Prostate gland (tissue), 2 donors: ENCODE data around the gene SNX21.

Experiments used
- POLR2A ChIP-seq: fragments of 450-650 bp; IDR thresholded peaks from one replicate; pipeline ENCODE4 v1.6.1; 2016; ENCODE audit warnings: antibody characterized with exemption, mild to moderate bottlenecking
- POLR2AphosphoS5 ChIP-seq: sonication (generic); formaldehyde crosslinking; IDR thresholded peaks from one replicate; pipeline ENCODE4 v1.6.1; 2017; ENCODE audit warnings: antibody characterized with exemption
- TF ChIP-seq, protein P1 (sequence below), 4 experiments: fragments of 200-600 bp in 2 of 4; fragments of 450-650 bp in 2 of 4; sonication (generic) in 2 of 4; IDR thresholded peaks; 1 replicate in 3 of 4; 2 replicates in 1 of 4; pipeline ENCODE4 v1.5.1; 2016 to 2019; ENCODE audit warnings: antibody characterized with exemption in 4 of 4, mild to moderate bottlenecking in 2 of 4, moderate library complexity in 2 of 4

DNA sequence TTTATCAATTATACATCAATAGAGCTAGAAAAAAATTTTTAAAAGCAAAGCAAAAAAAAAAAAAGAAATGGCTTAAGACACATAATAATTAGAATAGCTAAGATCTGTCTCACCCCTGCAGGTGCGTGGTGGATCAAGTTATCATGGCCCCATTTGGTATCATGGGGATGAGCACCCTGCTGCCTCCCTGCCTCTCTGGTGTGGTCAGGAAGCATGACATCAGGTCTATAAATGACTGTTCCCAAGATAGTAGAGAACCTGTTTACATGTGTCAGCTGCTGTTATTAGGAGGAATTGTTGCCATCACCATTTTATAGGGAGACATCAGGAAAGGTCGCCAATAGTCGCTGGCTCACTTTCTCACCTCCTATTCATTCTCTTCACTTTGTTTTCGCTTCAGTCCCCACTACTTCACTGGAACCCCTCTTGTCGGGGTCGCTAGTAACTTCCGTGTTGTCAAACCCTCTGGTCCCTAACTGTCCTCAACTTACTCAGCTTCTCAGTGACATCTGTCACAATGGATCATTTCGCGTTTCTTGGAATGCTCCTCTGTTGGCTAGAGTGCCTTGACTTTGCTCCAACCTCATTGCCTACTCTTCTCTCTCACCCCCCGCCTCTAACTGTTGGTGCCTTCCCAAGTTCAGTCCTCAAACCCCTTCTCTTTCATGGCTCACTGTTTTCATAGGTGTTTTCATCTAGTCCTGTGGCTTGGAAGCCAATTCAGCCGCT lies 37.1 kb upstream of the SNX21 start:
- TF ChIP-seq, protein P1, sequence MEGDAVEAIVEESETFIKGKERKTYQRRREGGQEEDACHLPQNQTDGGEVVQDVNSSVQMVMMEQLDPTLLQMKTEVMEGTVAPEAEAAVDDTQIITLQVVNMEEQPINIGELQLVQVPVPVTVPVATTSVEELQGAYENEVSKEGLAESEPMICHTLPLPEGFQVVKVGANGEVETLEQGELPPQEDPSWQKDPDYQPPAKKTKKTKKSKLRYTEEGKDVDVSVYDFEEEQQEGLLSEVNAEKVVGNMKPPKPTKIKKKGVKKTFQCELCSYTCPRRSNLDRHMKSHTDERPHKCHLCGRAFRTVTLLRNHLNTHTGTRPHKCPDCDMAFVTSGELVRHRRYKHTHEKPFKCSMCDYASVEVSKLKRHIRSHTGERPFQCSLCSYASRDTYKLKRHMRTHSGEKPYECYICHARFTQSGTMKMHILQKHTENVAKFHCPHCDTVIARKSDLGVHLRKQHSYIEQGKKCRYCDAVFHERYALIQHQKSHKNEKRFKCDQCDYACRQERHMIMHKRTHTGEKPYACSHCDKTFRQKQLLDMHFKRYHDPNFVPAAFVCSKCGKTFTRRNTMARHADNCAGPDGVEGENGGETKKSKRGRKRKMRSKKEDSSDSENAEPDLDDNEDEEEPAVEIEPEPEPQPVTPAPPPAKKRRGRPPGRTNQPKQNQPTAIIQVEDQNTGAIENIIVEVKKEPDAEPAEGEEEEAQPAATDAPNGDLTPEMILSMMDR (IDR thresholded peaks at IDR 0.05): no peak
- TF ChIP-seq POLR2A: no peak
- TF ChIP-seq POLR2AphosphoS5: no peak
